GM12892 (cell line): ENCODE measurements around the gene LASP1.
A peak's percentile ranks its signal among the peaks of the same experiment; 100 is the strongest.
"Not testable (repeated sequence)": the region's sequence is repeated elsewhere in the genome, so short reads cannot be mapped to it uniquely, and the experiment has no call there.

Experiments used
- DNase-seq: peaks from one replicate; pipeline ENCODE4 v3.0.0; 2011; ENCODE audit not compliant: insufficient read length
- FAIRE-seq: peaks from 2 replicates; lab custom pipeline; 2011; peaks lifted over from hg19 to GRCh38; lab: Jason Lieb, UNC
- POLR2A ChIP-seq: IDR thresholded peaks from 2 replicates; pipeline ENCODE4 v1.6.1; 2011; ENCODE audit warnings: low read depth, low read length, control low read depth
- POLR2AphosphoS5 ChIP-seq: IDR thresholded peaks from 2 replicates; pipeline ENCODE4 v1.6.1; 2011; ENCODE audit warnings: low read depth, low read length, control low read depth
- TAF1 ChIP-seq: IDR thresholded peaks from 2 replicates; pipeline ENCODE4 v1.6.1; 2011; ENCODE audit warnings: low read depth, mild to moderate bottlenecking, control low read depth, low read length, borderline replicate concordance

The LASP1 gene

GRCh38 chr17:38907930-38908675, 38.2 kb downstream of the LASP1 start:
- no peak for TF ChIP-seq TAF1
- no peak for TF ChIP-seq POLR2A
- TF ChIP-seq POLR2AphosphoS5, result no peak
- FAIRE-seq (no peak), DNase-seq (no peak)

- FAIRE-seq, result peak; percentile 78
- TF ChIP-seq TAF1 (no peak), POLR2A (no peak), POLR2AphosphoS5 (no peak)
- DNase-seq, result no peak
Measured at GRCh38 chr17:38908676-38909181, 38.9 kb downstream of the LASP1 start.

DNA sequence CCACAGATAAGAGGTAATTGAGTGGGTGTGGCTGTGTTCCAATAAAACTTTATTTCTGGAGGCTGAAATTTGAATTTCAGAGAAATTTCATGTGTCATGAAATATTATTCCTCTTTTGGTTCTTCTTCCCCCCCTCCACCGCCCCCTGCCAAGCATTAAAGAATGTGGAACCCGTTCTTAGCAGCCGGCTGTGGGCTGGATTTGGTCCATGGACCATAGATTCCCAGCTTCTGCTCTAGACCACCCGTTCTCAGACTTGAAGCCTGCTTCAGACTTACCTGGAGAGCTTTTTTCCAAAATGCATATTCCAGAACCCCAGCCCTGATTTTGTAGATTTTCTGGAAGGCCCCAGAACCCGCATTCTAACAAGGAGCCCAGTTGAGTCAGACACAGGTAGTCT, 40.5 kb downstream of the LASP1 start:
- DNase-seq (no peak), FAIRE-seq (no peak)

DNA sequence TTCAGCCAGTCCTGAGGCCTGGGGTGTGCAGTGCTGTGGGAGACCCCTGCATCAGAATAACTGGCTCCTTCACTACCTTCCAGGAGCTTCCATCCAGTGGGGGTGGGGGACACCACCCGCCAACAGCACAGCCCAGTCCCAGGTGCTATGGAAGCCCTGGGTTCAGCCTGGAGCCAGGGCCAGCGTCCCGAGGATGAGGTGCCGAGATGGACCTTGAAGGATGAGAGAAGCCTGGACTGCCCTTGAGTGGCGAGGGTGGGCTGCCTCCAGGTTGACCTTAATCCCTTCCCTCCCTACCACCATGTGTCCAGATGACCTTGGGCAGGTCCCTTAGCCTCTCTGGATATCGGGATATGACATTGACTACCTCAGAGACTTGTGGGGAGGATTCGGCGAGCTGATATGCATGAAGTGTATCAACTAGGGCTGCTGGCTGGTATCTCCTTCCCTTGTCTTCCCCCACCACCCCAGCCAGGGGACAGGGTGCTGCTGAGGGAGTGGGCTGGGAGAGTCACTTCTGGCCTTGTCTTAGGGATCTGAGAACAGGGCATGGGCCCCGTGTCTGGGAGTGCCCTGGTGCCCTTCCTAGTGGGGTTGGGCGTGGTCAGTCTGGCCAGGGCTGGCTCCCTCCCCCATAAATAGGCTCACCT, 41.3 kb downstream of the LASP1 start:
- TF ChIP-seq TAF1 (no peak), POLR2AphosphoS5 (no peak), POLR2A (no peak)
- DNase-seq, result no peak
- no peak for FAIRE-seq

More for the DNA sequence above, 40.5 kb downstream of the LASP1 start:
- TF ChIP-seq POLR2A (no peak), POLR2AphosphoS5 (no peak), TAF1 (no peak)

DNA sequence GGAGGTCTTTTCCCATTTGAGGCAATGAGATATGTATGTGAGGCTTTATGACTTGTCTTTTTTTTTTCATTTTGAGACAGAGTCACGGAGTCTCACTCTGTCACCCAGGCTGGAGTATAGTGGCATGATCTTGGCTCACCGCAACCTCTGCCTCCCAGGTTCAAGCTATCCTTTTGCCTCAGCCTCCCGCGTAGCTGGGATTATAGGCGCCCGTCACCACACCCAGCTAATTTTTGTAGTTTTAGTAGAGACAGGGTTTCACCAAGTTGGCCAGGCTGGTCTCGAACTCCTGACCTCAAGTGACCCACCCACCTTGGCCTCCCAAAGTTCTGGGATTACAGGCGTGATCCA, 41.8 kb downstream of the LASP1 start:
- FAIRE-seq, DNase-seq: not testable (repeated sequence)

- no peak for FAIRE-seq
- TF ChIP-seq TAF1 (no peak), POLR2A (no peak), POLR2AphosphoS5 (no peak)
Measured at GRCh38 chr17:38912221-38912813, 42.5 kb downstream of the LASP1 start.

GRCh38 chr17:38914741-38915638, 45.1 kb downstream of the LASP1 start:
- FAIRE-seq (no peak), DNase-seq (no peak)
- TF ChIP-seq TAF1 (no peak), POLR2AphosphoS5 (no peak), POLR2A (no peak)

More at GRCh38 chr17:38912221-38912813, 42.5 kb downstream of the LASP1 start:
- no peak for DNase-seq

- TF ChIP-seq POLR2A, result no peak
- no peak for TF ChIP-seq TAF1
- TF ChIP-seq POLR2AphosphoS5, result no peak
- DNase-seq (no peak), FAIRE-seq (no peak)
Measured at GRCh38 chr17:38915639-38915995, 45.8 kb downstream of the LASP1 start.

- TF ChIP-seq TAF1 (no peak), POLR2AphosphoS5 (no peak), POLR2A (no peak)
- FAIRE-seq, result no peak
Measured at GRCh38 chr17:38916771-38917170, 46.9 kb downstream of the LASP1 start.

GRCh38 chr17:38917259-38917658, 47.4 kb downstream of the LASP1 start:
- DNase-seq, result no peak
- no peak for TF ChIP-seq TAF1
- no peak for TF ChIP-seq POLR2AphosphoS5
- no peak for TF ChIP-seq POLR2A
- no peak for FAIRE-seq

More at GRCh38 chr17:38916771-38917170, 46.9 kb downstream of the LASP1 start:
- DNase-seq, result no peak

DNA sequence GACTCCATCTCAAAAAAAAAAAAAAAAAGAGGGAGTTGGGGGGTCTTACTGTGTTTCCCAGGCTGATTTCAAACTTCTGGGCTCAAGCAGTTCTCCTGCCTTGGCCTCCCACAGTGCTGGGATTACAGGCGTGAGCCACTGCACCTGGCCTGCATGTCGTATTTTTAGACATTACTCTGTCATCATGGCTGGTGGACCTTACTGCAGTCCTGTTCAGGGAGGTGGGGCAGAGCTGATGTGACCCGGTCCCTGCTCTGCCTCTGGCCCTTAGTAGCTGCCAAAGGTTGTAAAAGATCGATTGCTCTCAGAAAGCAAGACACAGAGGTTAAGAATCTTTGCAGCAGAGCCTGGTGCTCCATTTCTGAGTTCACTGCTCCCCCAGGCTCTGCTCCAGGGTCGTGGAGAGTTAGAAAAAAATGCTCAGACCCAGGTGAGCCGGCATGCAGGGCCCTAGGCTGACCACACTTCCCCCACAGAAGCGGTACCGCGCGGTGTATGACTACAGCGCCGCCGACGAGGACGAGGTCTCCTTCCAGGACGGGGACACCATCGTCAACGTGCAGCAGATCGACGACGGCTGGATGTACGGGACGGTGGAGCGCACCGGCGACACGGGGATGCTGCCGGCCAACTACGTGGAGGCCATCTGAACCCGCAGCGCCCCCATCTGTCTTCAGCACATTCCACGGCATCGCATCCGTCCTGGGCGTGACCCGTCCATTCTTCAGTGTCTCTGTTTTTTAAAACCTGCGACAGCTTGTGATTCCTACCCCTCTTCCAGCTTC, 48.5 kb downstream of the LASP1 start:
- no peak for DNase-seq
- FAIRE-seq, result no peak
- TF ChIP-seq POLR2A, result no peak
- no peak for TF ChIP-seq POLR2AphosphoS5
- TF ChIP-seq TAF1, result no peak
